Sigmoid colon (tissue), 4 donors: Measurements from ENCODE around the gene LRRC8D.

ENCODE experiments used
- EP300 ChIP-seq, 4 donors: sonication (generic); formaldehyde crosslinking; IDR thresholded peaks; one replicate each; pipeline ENCODE4 v1.6.1; 2017; ENCODE audit warnings: antibody characterized with exemption in 4 of 4
- TF ChIP-seq, protein P1 (sequence below), 4 experiments: fragments of 450-650 bp in 3 of 4; fragments of 200-600 bp in 1 of 4; IDR thresholded peaks; one replicate each; pipeline ENCODE4 v1.5.1; 2016 to 2019; ENCODE audit warnings: antibody characterized with exemption in 4 of 4, mild to moderate bottlenecking in 3 of 4, moderate library complexity in 2 of 4

DNA sequence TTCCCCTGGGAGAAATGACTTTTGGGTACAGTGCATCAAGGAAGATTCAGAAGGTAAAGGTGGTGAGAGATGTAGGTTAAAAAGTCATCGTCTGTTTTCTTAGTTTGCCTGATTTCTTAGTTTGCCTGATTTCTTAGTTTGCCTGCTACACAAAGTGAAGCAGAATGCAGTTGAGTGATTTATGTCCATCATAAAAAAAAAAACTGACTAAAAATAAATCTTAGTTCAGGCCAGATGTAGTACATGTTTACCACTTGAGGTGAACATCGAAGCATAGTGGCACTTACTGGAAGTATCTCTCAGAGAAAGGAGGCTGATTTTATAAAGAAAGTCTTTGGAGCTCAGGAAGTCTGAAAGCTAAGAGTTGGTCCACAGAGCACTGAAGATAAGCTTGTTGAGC is 79.5 kb downstream of the LRRC8D start:
- TF ChIP-seq, protein P1, sequence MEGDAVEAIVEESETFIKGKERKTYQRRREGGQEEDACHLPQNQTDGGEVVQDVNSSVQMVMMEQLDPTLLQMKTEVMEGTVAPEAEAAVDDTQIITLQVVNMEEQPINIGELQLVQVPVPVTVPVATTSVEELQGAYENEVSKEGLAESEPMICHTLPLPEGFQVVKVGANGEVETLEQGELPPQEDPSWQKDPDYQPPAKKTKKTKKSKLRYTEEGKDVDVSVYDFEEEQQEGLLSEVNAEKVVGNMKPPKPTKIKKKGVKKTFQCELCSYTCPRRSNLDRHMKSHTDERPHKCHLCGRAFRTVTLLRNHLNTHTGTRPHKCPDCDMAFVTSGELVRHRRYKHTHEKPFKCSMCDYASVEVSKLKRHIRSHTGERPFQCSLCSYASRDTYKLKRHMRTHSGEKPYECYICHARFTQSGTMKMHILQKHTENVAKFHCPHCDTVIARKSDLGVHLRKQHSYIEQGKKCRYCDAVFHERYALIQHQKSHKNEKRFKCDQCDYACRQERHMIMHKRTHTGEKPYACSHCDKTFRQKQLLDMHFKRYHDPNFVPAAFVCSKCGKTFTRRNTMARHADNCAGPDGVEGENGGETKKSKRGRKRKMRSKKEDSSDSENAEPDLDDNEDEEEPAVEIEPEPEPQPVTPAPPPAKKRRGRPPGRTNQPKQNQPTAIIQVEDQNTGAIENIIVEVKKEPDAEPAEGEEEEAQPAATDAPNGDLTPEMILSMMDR (IDR thresholded peaks at IDR 0.05), result no peak
- no peak for TF ChIP-seq EP300 (IDR thresholded peaks at IDR 0.05)
